B cell (primary cell): ENCODE results near the gene ART4. TPM values are rescaled to one million over a fixed set of nuclear protein-coding genes. Genes with fewer than 3 reads are reported as not detected.

Source experiments
- ATAC-seq: fragments of 200-7000 bp; cut with Tn5 transposase; one replicate; pipeline ENCODE4 v1.10.0; 2021; ENCODE audit warnings: low read depth, mild to moderate bottlenecking, moderate number of reproducible peaks, moderate library complexity
- CTCF ChIA-PET: fragments of 350-600 bp; sonication (Branson Sonifier 250); formaldehyde crosslinking; loops from one replicate; lab custom pipeline; 2021; ENCODE audit warnings: antibody characterized with exemption, inconsistent platforms; lab: Charles Lee
- POLR2A ChIA-PET: fragments of 350-600 bp; sonication (Branson Sonifier 250); formaldehyde crosslinking; loops from one replicate; lab custom pipeline; 2021; ENCODE audit warnings: antibody characterized with exemption; lab: Charles Lee
- DNase-seq: peaks from one replicate; pipeline ENCODE4 v3.0.0; 2013
- H2AFZ ChIP-seq: 2 replicates; pipeline ENCODE4 v1.6.1; 2012; ENCODE audit warnings: mild to moderate bottlenecking, low read depth, low read length; ENCODE audit not compliant: insufficient read depth, poor library complexity, severe bottlenecking
- H3K27ac ChIP-seq, 2 donors: 1 replicate in 1 of 2; 2 replicates in 1 of 2; pipeline ENCODE4 v1.5.1; 2012 to 2013; ENCODE audit warnings: low read length in 2 of 2, mild to moderate bottlenecking in 2 of 2, moderate library complexity in 1 of 2
- H3K27me3 ChIP-seq, 4 experiments: fragments of 200-600 bp in 1 of 4; sonication (generic) in 1 of 4; replicated peaks in 1 of 4; 1 replicate in 2 of 4; 2 replicates in 2 of 4; pipeline versions ENCODE4 v1.6.1 to v1.7.0; 2013 to 2016; ENCODE audit warnings: low read length in 3 of 4, mild to moderate bottlenecking in 2 of 4, mixed read lengths in 1 of 4, moderate library complexity in 1 of 4; ENCODE audit not compliant: insufficient read depth in 4 of 4, control insufficient read depth in 3 of 4; ENCODE audit errors: control extremely low read depth in 1 of 4
- H3K36me3 ChIP-seq, 2 experiments: replicated peaks in 1 of 2; 1 replicate in 1 of 2; 2 replicates in 1 of 2; pipeline versions ENCODE4 v1.6.1 to v1.7.1; 2013; ENCODE audit warnings: low read length in 1 of 2; ENCODE audit not compliant: insufficient read depth in 2 of 2, control insufficient read depth in 1 of 2; ENCODE audit errors: control extremely low read depth in 1 of 2, extremely low read depth in 1 of 2
- H3K4me1 ChIP-seq, 2 donors: fragments of 200-600 bp in 1 of 2; sonication (generic) in 1 of 2; 1 replicate in 1 of 2; 2 replicates in 1 of 2; pipeline versions ENCODE4 v1.5.1 to v1.6.1; 2013 to 2017; ENCODE audit warnings: low read length in 2 of 2; ENCODE audit not compliant: control insufficient read depth in 2 of 2, insufficient read depth in 2 of 2
- H3K4me2 ChIP-seq: replicated peaks from 2 replicates; pipeline ENCODE3; 2012; ENCODE audit warnings: mild to moderate bottlenecking, low read depth, low read length; ENCODE audit not compliant: poor library complexity, severe bottlenecking
- H3K4me3 ChIP-seq, 5 experiments: fragments of 200-600 bp in 1 of 5; sonication (generic) in 1 of 5; 1 replicate in 3 of 5; 2 replicates in 2 of 5; pipeline versions ENCODE4 v1.5.1 to v1.7.0; 2011 to 2016; ENCODE audit warnings: low read length in 4 of 5, mild to moderate bottlenecking in 4 of 5, low read depth in 2 of 5, control low read depth in 1 of 5, moderate library complexity in 1 of 5; ENCODE audit not compliant: insufficient read depth in 1 of 5; ENCODE audit errors: control extremely low read depth in 1 of 5, extremely low read depth in 1 of 5
- H3K79me2 ChIP-seq: fragments of 200-600 bp; sonication (generic); one replicate; pipeline ENCODE4 v1.6.0; 2016; ENCODE audit warnings: low read length; ENCODE audit not compliant: control insufficient read depth, insufficient read depth
- H3K9ac ChIP-seq: fragments of 200-600 bp; sonication (generic); 2 replicates; pipeline ENCODE4 v1.6.1; 2017; ENCODE audit warnings: mild to moderate bottlenecking, low read length, moderate library complexity
- H3K9me3 ChIP-seq, 3 donors: one replicate each; pipeline versions ENCODE4 v1.6.1 to v1.7.1; 2013; ENCODE audit warnings: low read length in 2 of 3; ENCODE audit not compliant: control insufficient read depth in 2 of 3, insufficient read depth in 1 of 3; ENCODE audit errors: control extremely low read depth in 1 of 3
- H4K20me1 ChIP-seq: 2 replicates; pipeline ENCODE4 v1.6.0; 2012; ENCODE audit warnings: mild to moderate bottlenecking, low read length; ENCODE audit not compliant: insufficient read depth, control insufficient read depth, poor library complexity, severe bottlenecking
- H3K27ac Mint-ChIP-seq: one replicate; pipeline ENCODE4 v1.8.0; 2021; ENCODE audit warnings: mixed read lengths
- H3K27me3 Mint-ChIP-seq: one replicate; pipeline ENCODE4 v1.8.0; 2021; ENCODE audit warnings: mixed read lengths
- H3K4me1 Mint-ChIP-seq: one replicate; pipeline ENCODE4 v1.8.0; 2021; ENCODE audit warnings: mixed read lengths
- H3K4me3 Mint-ChIP-seq: one replicate; pipeline ENCODE4 v1.8.0; 2021; ENCODE audit warnings: mixed read lengths
- H3K9me3 Mint-ChIP-seq: one replicate; pipeline ENCODE4 v1.8.0; 2022; ENCODE audit warnings: mixed read lengths; ENCODE audit not compliant: insufficient read depth
- CTCF ChIP-seq: fragments of 200-600 bp; IDR thresholded peaks from one replicate; pipeline ENCODE4 v1.8.0; 2022; ENCODE audit warnings: antibody characterized with exemption, mild to moderate bottlenecking
- EZH2 ChIP-seq: IDR thresholded peaks from 2 replicates; pipeline ENCODE4 v1.6.1; 2012; ENCODE audit warnings: borderline replicate concordance, low read depth, mild to moderate bottlenecking, moderate library complexity, low read length; ENCODE audit not compliant: insufficient read depth, poor library complexity, severe bottlenecking
- WGBS: methylation state at CpG from one replicate; pipeline ENCODE4 v1.1.5; 2013; ENCODE audit warnings: missing lambda C conversion rate; ENCODE audit not compliant: insufficient coverage; 5-methylcytosine and 5-hydroxymethylcytosine counted together
- intact Hi-C: fragments of 100-400 bp; cut with micrococcal nuclease; formaldehyde crosslinking; loops from one replicate; pipeline ENCODE4 v1.10.0; 2022
- polyA plus RNA-seq: library from polyadenylated mRNA; depleted of rRNA; stranded (reverse); fragments of >200 nt; gene quantifications from 2 replicates; pipeline ENCODE4 v1.2.3, GENCODE V29; 2012
- total RNA-seq, 2 donors: library from RNA; stranded (reverse); fragments of 120-200 nt in 1 of 2; gene quantifications; 1 replicate in 1 of 2; 2 replicates in 1 of 2; pipeline versions ENCODE4 v1.2.3 to v1.2.4, GENCODE V29; 2013 to 2022

ART4 gene
- total and polyA plus RNA-seq, 2 donors (not counting 1 experiment from before 2014, with no cell fraction given), result not detected

DNA sequence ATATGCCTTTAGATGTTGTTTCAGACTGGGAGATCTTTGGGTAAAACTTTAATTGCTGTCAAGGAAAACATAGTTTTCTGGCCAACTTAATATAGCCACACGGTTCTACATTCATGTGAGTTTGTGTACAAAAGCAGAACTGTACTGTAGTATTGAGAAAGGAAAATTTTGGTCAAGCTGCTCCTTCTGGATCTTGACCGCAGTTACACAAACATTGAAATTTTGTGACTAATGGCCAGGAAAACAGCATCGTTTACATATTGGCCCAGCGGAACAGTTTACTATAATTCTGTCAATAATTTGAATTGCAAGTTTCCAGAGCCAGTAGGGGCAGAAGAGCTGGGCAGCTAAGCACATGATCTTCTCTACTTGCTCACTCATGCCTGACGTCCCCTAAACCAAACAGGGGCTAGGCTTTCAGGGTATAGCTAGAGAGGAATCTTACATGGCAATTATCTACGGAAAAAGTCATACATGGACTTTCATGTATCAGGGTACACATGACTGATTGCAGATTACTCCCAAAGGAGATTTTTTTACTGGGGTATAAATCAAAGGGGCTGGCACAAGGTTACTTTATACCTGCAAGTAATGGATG, 11.4 kb upstream of the ART4 start:
- Histone ChIP-seq H3K27me3 (no peaks in the 10 kb centered on the region), H2AFZ (no peak overlapping the region), H3K4me3 (no peak overlapping the region), H3K9ac (no peak overlapping the region), H3K4me2 (no peak overlapping the region), H3K9me3 (peaks cover 0 to 3% (median 2%) of the 10 kb centered on the region in 3 donors), H4K20me1 (no peaks in the 10 kb centered on the region), H3K36me3 (no peaks in the 10 kb centered on the region), H3K4me1 (peaks cover 12 to 24% of the 10 kb centered on the region in 2 donors), H3K27ac (no peak overlapping the region), H3K79me2 (no peaks in the 10 kb centered on the region)
- H3K4me3 Mint-ChIP-seq, result peak overlapping the region; percentile 30
- H3K27ac Mint-ChIP-seq, result no peak overlapping the region
- ChIA-PET POLR2A (no interaction called here), CTCF (interaction anchor here (1.3 to 2.3 kb wide), 3 partner anchors 9 to 141 kb away, joined by 3 to 10 read pairs (median 8); no protein-coding TSS in a partner anchor)
- WGBS, result 76% methylated on average over 4 of the region's 6 CpGs
- ATAC-seq (peak; percentile 31), DNase-seq (no peak)
- TF ChIP-seq CTCF, result no peak
- no peak for TF ChIP-seq EZH2
- no peaks in the 10 kb centered on the region for H3K27me3 Mint-ChIP-seq
- intact Hi-C loops, result no loop called here
- H3K4me1 Mint-ChIP-seq, result peaks cover 29% of the 10 kb centered on the region
- peaks cover 3% of the 10 kb centered on the region for H3K9me3 Mint-ChIP-seq

DNA sequence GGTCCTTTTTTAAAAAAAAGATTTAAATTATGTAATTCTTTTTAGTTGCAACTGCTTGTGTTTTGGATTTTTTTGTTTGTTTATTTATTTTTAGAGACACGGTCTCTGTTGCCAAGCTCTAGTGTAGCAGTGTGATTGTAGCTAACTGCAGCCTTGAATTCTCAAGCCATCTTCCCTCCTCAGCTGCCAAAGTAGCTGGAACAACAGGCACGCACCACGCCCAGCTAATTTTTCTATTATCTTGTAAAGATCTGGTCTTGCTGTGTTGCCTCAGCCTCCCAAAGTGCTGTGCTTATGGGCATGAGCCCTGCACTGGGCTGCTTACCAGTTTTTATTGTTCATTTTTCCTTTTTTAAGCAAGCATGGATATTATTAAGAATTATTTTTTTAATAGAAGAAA, 10.6 kb upstream of the ART4 start:
- intact Hi-C loops, result no loop called here
- no peaks in the 10 kb centered on the region for H3K36me3 ChIP-seq
- no peaks in the 10 kb centered on the region for H3K27me3 ChIP-seq
- no peaks in the 10 kb centered on the region for H3K27me3 Mint-ChIP-seq
- no peak for DNase-seq
- H3K27ac ChIP-seq, result no peak overlapping the region
- peaks cover 24% of the 10 kb centered on the region for H3K4me1 Mint-ChIP-seq
- H3K27ac Mint-ChIP-seq, result no peak overlapping the region
- H3K9me3 ChIP-seq, result peaks cover 0 to 3% (median 0%) of the 10 kb centered on the region in 3 donors
- H3K9me3 Mint-ChIP-seq, result peaks cover 2% of the 10 kb centered on the region
- 100% methylated on average over 1 of the region's 3 CpGs for WGBS
- TF ChIP-seq CTCF (no peak), EZH2 (no peak)
- POLR2A ChIA-PET, result no interaction called here
- no peaks in the 10 kb centered on the region for H4K20me1 ChIP-seq
- no peak overlapping the region for H3K4me3 ChIP-seq
- peaks cover 12 to 24% of the 10 kb centered on the region in 2 donors for H3K4me1 ChIP-seq
- no peak overlapping the region for H2AFZ ChIP-seq
- no peak overlapping the region for H3K4me3 Mint-ChIP-seq
- H3K9ac ChIP-seq, result no peak overlapping the region
- no peak for ATAC-seq
- H3K4me2 ChIP-seq, result no peak overlapping the region
- no peaks in the 10 kb centered on the region for H3K79me2 ChIP-seq
- CTCF ChIA-PET, result interaction anchor here (1.3 to 4.5 kb wide), 4 partner anchors 8 to 142 kb away, joined by 3 to 28 read pairs (median 9); no protein-coding TSS in a partner anchor
